GM19468 (cell line): ENCODE measurements around the gene RP9.

Source experiments
- ATAC-seq: cut with Tn5 transposase; IDR thresholded peaks from one replicate; pipeline ENCODE4 v1.9.1; 2021; ENCODE audit warnings: mild to moderate bottlenecking, moderate library complexity, moderate number of reproducible peaks; ENCODE audit not compliant: unreplicated experiment; ENCODE audit errors: extremely low read depth

The RP9 gene

DNA sequence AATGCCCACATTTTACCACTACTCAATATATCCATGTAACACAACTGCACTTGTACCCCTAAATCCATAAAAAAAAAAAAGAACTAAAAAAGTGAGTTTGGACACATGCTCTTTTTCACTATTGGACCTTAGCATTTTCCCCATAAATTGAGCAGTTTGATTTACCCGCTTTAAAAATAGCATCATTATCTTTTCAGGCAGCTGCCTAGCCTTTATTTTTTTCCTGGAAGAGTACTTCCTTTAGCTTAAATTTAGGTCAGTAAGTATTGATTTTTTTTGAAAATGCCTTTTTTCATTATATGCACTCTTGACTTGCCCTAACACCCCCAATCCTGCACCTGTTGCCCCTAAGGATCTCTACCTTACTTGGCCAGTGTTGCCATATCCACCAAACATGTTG is 41.3 kb downstream of the RP9 start:
- ATAC-seq: no peak

DNA sequence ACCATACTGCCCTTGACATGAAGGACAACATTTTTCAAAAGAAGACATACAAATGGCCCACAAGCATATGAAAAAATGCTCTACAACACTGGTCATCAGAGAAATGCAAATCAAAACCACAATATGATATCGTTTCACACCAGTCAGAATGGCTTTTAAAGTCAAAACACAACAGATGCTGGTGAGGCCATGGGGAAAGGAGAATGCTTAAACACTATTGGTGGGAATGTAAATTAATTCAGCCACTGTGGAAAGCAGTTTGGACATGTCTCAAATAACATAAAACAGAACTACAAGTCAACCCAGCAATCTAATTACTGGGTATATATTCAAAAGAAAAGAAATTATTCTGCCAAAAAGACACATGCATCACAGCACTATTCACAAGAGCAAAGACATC is 42.4 kb downstream of the RP9 start:
- ATAC-seq: no peak

DNA sequence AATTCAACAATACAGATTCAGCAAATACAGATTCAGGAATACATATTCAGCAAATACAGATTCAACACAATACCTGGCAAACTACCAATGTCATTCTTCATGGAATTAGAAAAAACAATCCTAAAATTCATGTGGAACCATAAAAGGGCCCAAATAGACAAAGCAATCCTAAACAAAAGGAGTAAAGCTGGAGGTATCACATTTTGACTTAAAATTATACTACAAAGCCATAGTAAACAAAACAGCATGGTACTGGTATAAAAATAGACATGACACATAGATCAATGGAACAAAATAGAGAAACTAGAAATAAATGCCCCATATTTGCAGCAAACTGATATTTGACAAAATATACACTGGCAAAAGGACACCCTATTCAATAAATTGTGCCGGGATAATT is 43.2 kb downstream of the RP9 start:
- ATAC-seq: no peak

DNA sequence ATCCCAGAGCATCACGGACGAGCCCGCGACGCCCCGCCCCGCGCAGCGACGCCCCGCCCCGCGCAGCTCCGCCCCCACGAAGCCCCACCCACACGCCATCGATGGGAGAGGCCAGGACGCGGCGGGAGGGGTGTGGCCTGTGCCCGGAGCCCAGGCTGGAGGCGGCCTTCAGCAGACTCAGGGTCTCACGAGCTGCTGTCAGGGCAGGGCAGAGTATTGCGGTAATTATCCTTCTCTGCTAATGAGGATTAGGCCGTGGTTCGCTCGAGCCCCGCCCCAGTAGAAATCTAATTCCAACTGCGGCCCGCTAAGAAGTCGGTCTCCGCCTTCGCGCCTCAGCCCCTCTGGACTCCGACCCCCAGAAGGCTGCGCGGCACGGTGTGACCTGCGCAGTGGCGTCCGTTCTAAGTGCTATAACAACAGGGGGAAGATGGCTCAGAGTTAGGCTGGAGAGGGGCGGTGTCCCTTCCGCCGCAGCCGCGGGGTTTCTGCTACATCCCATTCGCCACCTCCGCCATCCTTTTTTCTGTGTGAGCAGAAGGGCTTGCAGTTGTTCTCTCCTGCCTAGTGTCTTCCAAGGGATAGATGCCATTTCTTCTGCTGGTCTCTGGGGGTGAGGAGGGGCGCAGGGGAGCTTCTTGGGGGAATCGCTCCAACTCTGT is 46.3 kb downstream of the RP9 start:
- ATAC-seq: peak; percentile 96

DNA sequence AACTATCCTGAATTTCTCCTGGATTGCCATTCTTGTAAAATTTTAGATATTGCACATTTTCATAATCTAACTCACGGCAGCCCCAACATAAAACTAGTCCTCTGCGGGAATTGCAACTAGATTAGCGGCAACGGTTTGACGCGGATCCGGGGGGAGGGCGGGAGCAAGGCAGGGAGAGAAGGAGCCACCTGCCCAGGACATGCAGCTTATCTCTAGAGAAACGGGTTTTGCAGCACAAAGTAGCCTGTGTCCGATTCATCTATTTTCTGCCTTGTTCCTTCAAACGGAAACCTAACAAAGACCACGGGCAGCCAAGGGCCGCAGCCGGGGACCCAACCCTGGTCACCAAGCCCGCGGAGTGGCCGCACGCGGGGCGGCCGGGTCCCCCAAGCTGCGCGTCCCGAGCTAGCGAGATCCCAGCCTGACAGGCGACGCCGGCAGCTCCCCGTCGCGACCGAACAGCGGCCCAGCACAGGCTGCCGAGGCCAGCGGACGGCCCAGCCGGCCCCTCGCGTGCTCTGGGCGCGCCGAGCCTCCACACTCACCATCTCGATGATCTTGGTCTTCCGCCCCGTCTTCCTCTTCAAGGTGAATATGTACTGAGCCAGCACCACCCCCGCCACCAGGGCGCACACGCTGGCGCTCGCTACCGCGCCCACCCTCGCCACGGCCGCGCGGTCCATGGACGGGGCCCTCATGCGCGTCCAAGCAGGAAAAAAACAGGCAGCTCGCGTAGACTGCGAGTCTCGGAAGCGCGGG is 47.0 kb downstream of the RP9 start, which contains the start of gene NT5C3A:
Gene NT5C3A (minus strand): TSS at position 754 of the 759 bp plus-strand sequence. CDS start 71 bp downstream, at position 683.
- ATAC-seq: peak; percentile 20

DNA sequence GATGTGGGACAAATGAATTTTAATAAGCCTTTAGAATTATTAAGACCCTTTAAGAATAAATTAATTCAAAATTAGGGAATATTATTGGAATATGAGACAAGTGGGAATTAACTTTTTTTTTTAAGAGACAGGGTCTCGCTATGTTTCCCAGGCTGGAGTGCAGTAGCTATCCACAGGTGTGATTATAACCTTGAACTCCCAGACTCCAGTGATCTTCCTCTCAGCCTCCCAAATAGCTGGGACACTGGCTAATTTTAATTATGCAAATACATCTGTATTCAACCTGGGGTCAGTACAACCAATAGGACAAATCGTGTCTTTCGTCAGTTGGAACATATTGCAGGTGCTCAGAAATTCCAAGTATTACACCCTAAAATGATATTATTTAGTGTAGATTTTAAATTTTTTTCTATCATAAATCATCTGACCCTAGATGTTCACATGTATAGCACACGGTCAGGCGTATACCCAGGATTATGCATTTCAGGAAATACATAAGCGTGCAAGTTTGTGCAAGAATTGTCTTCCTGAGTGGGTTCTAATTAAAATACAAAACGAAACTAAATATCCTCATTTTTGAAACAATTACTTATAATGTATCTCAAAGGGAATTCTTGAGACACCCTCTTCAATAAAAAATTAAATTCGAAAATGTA is 47.8 kb downstream of the RP9 start:
- no peak for ATAC-seq

DNA sequence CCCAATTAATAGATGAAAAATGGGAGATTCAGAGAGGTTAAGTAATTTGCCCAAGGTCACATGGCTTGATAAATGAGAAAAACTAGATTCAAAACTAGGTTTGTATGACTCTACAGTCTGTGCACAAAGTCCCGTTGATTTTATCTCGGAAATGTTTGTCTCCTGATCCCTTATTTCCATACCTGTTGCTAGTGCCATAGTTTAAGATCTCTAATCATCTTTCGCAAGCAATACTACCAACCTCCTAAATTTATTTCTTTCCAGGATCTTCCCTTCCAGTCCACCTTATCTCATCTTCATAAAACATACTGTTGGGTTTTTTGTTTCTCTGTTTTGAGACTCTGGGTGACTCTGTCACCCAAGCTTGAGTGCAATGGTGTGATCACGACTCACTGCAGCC is 49.6 kb downstream of the RP9 start:
- no peak for ATAC-seq

DNA sequence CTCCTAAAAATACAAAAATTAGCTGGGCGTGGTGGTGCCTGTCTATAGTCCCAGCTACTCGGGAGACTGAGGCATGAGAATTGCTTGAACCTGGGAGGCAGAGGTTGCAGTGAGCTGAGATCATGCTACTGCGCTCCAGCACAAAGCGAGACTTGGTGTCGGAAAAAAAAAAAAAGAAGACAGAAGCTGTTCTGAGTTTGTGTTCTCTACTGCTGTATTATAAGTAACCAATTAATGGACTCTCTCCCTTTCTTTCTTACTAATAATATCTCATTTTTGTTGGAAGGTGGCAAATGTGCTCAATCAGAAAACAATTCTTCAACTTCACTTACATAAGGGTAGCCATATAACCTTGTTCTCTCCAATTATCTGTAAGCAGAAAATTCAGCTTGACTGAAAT is 54.0 kb downstream of the RP9 start:
- ATAC-seq: no peak

DNA sequence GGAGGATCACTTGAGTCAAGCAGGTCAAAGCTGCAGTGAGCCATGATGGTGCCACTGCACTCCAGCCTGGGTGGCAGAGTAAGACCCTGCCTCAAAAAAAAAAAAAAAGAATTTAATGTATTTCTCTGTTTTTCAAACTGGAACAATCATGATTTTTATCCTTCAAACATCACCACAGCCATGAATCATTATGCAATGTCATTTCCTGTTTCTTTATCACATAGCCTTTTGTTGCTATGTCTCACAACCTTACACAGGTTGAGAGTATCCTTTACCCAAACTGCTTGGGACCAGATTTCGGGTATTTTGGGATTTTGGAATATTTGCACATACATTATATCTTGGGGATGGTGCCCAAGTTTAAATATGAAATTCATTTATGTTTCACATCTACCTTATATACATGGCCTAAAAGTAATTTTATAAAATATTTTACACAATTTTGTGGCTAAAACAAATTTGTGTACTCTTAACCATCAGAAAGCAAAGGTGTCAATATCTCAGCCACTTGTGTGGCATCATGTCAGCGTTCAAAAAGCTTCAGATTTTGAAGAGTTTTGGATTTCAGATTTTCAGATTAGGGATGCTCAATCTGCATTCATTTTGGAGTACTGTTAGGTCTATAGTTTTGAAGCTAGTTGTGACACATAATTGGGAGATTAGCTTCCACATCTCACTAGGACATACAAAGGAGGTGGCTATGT is 54.8 kb downstream of the RP9 start:
- no peak for ATAC-seq

DNA sequence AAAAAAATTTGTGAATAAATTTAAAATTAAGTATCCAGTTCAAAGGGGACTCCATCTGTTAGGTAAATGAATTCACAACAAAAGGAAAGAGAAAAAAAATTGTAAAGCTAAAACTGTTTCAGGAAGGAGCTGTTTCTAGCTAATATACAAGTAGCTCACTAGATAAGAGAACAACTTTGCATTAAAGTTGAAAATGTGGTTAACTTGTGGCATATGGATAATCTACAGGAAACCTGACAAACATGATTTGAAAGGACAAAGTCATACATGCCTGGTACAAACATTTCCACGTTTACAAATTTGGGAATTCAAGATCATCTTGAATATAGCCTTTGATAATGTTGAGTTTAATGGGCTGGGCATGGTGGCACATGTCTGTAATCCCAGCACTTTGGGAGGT is 55.5 kb downstream of the RP9 start:
- ATAC-seq: no peak

DNA sequence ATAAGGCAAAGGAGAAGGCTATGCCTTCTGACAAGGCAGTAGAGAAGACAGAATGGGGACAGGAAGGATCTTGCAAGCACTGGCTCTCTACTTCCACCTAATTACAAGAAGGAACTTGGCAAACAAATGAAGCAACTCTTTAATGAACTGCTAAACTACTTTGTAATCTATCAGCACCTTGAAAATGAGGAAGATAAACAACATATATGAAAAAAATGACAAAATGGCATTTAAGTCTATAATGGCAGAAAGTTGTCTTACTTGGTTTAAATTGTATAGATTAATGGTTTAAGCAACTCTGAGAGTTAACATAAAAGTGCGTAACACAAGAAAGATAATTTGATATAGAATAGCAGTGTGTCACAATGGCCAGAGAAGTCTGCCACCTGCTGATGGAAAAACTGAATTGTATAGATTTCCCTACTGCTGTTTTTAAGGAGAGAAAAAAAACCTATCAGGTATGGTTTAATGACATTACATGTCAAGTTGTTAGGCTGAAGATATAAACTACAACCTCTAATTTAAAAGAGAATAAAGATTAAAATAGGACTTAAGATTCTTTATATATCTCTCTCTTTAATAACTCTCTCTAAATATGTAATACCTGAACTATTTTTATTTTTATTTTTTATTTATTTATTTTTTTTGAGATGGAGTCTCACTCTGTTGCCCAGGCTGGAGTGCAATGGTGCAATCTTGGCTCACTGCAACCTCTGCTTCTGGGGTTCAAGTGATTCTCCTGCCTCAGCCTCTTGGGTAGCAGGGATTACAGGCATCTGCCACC is 58.5 kb downstream of the RP9 start:
- no peak for ATAC-seq

DNA sequence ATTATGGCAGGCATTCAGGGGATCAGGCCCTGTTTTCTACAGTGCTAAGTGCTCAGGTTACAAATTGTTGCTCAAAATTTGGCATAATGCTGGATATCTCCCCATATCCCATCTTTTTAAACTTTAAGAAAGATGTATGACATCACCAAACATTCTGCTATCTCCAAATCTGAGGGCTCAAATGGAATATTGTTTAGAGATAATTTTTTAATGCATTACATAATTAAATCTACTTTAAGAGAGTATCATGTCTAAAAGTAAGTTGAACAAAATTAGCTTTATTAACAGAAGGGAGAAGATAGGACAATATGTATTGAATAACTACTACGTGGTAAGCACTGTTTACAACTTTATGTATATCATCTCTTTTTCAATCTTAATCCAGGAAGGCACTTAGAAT is 60.5 kb downstream of the RP9 start:
- no peak for ATAC-seq

DNA sequence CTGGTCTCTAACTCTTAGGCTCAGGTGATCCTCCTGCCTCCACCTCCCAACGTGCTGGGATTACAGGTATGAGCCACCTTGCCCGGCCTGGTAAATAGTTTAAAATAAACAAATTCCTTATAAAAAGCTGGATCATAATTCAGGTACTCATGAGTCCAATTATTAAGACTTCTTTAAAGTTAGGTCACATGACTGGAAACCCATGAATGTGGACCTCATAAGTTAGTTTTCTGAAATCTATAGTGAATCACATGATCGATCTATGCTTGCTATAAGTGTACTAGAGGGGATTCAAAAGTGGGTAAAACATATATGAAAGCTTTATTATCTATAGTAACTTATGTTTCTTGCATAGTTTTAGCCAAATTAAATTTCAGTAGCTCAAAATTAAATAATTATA is 60.9 kb downstream of the RP9 start:
- no peak for ATAC-seq

DNA sequence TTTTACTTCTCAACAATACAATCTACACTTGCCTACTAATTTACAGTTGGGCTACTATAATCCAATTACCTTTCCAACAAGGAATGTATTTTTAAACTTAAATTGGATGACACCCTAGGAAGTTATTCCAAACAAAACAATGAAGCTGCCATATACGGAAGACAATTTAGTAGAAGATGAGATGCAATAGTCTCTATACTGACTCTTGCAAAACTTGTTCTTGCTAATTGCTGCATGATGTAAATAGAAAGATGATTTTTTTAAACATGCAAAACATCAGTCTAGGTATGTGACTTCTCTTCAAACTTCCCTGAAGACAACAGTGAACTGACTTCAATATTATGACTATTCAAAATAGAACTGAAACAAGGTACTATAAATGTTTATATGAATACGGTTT is 64.2 kb downstream of the RP9 start:
- ATAC-seq: no peak
